Caco-2 (cell line): ENCODE data around the gene LAMC2. TPM values are rescaled to one million over a fixed set of nuclear protein-coding genes. Genes with fewer than 3 reads are reported as not detected.

Experiments
- BruUV-seq: library from RNA; stranded (reverse); fragments of 400-500 nt; replicated peaks from 2 replicates; lab custom pipeline; 2021; lab: Mats Ljungman, UMichigan
- CTCF ChIA-PET: fragments of 300-600 bp; sonication (Branson Sonifier 250); formaldehyde crosslinking; loops from one replicate; lab custom pipeline; 2022; ENCODE audit warnings: antibody characterized with exemption; lab: Charles Lee
- POLR2A ChIA-PET: fragments of 300-600 bp; sonication (Branson Sonifier 250); formaldehyde crosslinking; loops from one replicate; lab custom pipeline; 2022; ENCODE audit warnings: antibody characterized with exemption; lab: Charles Lee
- DNase-seq, 2 experiments: peaks; one replicate each; pipeline versions ENCODE4 v3.0.0 to v3.0.0-alpha.2; 2020 to 2022
- H3K27me3 ChIP-seq: replicated peaks from 2 replicates; pipeline ENCODE4 v1.6.0; 2011; ENCODE audit warnings: low read length; ENCODE audit not compliant: control insufficient read depth, insufficient read depth
- H3K36me3 ChIP-seq: 2 replicates; pipeline ENCODE4 v1.5.1; 2011; ENCODE audit warnings: low read length; ENCODE audit not compliant: control insufficient read depth, insufficient read depth
- H3K4me1 ChIP-seq: fragments of 250-450 bp; sonication (Bioruptor Pico); 2 replicates; pipeline ENCODE4 v1.5.1; 2020; ENCODE audit warnings: mild to moderate bottlenecking
- H3K4me3 ChIP-seq: 2 replicates; pipeline ENCODE4 v1.5.1; 2011; ENCODE audit warnings: low read depth, mild to moderate bottlenecking, control low read depth, low read length
- H3K9me3 ChIP-seq: fragments of 250-450 bp; sonication (Bioruptor Pico); 2 replicates; pipeline ENCODE4 v1.5.1; 2020; ENCODE audit warnings: mild to moderate bottlenecking, moderate library complexity
- H3K27ac Mint-ChIP-seq: one replicate; pipeline ENCODE4 v1.8.0; 2022; ENCODE audit warnings: mixed read lengths; ENCODE audit not compliant: unreplicated experiment
- H3K27me3 Mint-ChIP-seq: one replicate; pipeline ENCODE4 v1.8.0; 2022; ENCODE audit warnings: mixed read lengths; ENCODE audit not compliant: insufficient read depth, unreplicated experiment
- H3K36me3 Mint-ChIP-seq: one replicate; pipeline ENCODE4 v1.8.0; 2022; ENCODE audit warnings: mild to moderate bottlenecking, mixed read lengths; ENCODE audit not compliant: insufficient read depth, unreplicated experiment
- H3K4me1 Mint-ChIP-seq: one replicate; pipeline ENCODE4 v1.8.0; 2022; ENCODE audit warnings: low read depth, mixed read lengths; ENCODE audit not compliant: unreplicated experiment
- H3K4me3 Mint-ChIP-seq: one replicate; pipeline ENCODE4 v1.8.0; 2022; ENCODE audit warnings: mild to moderate bottlenecking, moderate library complexity, mixed read lengths; ENCODE audit not compliant: unreplicated experiment
- H3K9me3 Mint-ChIP-seq: one replicate; pipeline ENCODE4 v1.8.0; 2022; ENCODE audit warnings: mixed read lengths; ENCODE audit not compliant: unreplicated experiment
- CTCF ChIP-seq, 2 experiments: fragments of 200-600 bp in 1 of 2; IDR thresholded peaks; 1 replicate in 1 of 2; 2 replicates in 1 of 2; pipeline versions ENCODE4 v1.5.1 to v1.8.0; 2011 to 2022; ENCODE audit warnings: antibody characterized with exemption in 1 of 2, control low read depth in 1 of 2, inconsistent platforms in 1 of 2, low read depth in 1 of 2, low read length in 1 of 2, mild to moderate bottlenecking in 1 of 2, moderate library complexity in 1 of 2; ENCODE audit not compliant: insufficient read depth in 1 of 2, severe bottlenecking in 1 of 2, unreplicated experiment in 1 of 2
- intact Hi-C: fragments of 100-400 bp; cut with micrococcal nuclease; formaldehyde crosslinking; loops from one replicate; pipeline ENCODE4 v1.10.0; 2022; ENCODE audit not compliant: unreplicated experiment
- total RNA-seq: library from RNA; stranded (reverse); gene quantifications from 2 replicates; pipeline ENCODE4 v1.2.3, GENCODE V29; 2022

LAMC2 gene
- total RNA-seq, 1 experiment from 2014 or later: 34.9 TPM

- POLR2A ChIA-PET: no interaction called here
- intact Hi-C loops: no loop called here
- no peak for TF ChIP-seq CTCF (IDR thresholded peaks at IDR 0.05; ENCODE audit: insufficient read depth in 1 of 2, low read depth in 1 of 2, low read length in 1 of 2, severe bottlenecking in 1 of 2, unreplicated experiment in 1 of 2)
- H3K27me3 Mint-ChIP-seq: no peaks in the 10 kb centered on the region
- no peak for DNase-seq
- CTCF ChIA-PET: no interaction called here
- H3K4me3 Mint-ChIP-seq: no peak overlapping the region
- H3K27ac Mint-ChIP-seq: no peak overlapping the region
- Histone ChIP-seq H3K27me3 (no peaks in the 10 kb centered on the region), H3K4me3 (no peak overlapping the region), H3K4me1 (no peaks in the 10 kb centered on the region), H3K36me3 (no peaks in the 10 kb centered on the region), H3K9me3 (no peaks in the 10 kb centered on the region)
- BruUV-seq: no TSS peak
- H3K36me3 Mint-ChIP-seq: no peaks in the 10 kb centered on the region
- H3K4me1 Mint-ChIP-seq: peaks cover 11% of the 10 kb centered on the region
- no peaks in the 10 kb centered on the region for H3K9me3 Mint-ChIP-seq
These were observed 32.1 kb downstream of the LAMC2 start for GRCh38 chr1:183218027-183218618.

GRCh38 chr1:183218971-183219615 lies 33.0 kb downstream of the LAMC2 start:
- no TSS peak for BruUV-seq
- H3K4me3 Mint-ChIP-seq: no peak overlapping the region
- intact Hi-C loops: no loop called here
- Histone ChIP-seq H3K9me3 (no peaks in the 10 kb centered on the region), H3K4me3 (no peak overlapping the region), H3K27me3 (no peaks in the 10 kb centered on the region), H3K36me3 (no peaks in the 10 kb centered on the region), H3K4me1 (no peaks in the 10 kb centered on the region)
- no peak overlapping the region for H3K27ac Mint-ChIP-seq
- peaks cover 11% of the 10 kb centered on the region for H3K4me1 Mint-ChIP-seq
- TF ChIP-seq CTCF (IDR thresholded peaks at IDR 0.05; ENCODE audit: insufficient read depth in 1 of 2, low read depth in 1 of 2, low read length in 1 of 2, severe bottlenecking in 1 of 2, unreplicated experiment in 1 of 2): no peak
- H3K36me3 Mint-ChIP-seq: no peaks in the 10 kb centered on the region
- DNase-seq: no peak
- POLR2A ChIA-PET: no interaction called here
- CTCF ChIA-PET: interaction anchor here (0.6 kb wide), 1 partner anchor 16 kb away, joined by 5 read pairs; no protein-coding TSS in a partner anchor
- H3K27me3 Mint-ChIP-seq: no peaks in the 10 kb centered on the region
- no peaks in the 10 kb centered on the region for H3K9me3 Mint-ChIP-seq

- Histone ChIP-seq H3K4me1 (no peaks in the 10 kb centered on the region), H3K4me3 (no peak overlapping the region), H3K36me3 (no peaks in the 10 kb centered on the region), H3K9me3 (no peaks in the 10 kb centered on the region), H3K27me3 (no peaks in the 10 kb centered on the region)
- intact Hi-C loops: no loop called here
- Mint-ChIP-seq H3K9me3 (no peaks in the 10 kb centered on the region), H3K36me3 (no peaks in the 10 kb centered on the region), H3K27me3 (no peaks in the 10 kb centered on the region), H3K4me3 (no peak overlapping the region), H3K4me1 (peaks cover 11% of the 10 kb centered on the region), H3K27ac (no peak overlapping the region)
- CTCF ChIA-PET: interaction anchor here (0.6 kb wide), 1 partner anchor 17 kb away, joined by 5 read pairs; no protein-coding TSS in a partner anchor
- no TSS peak for BruUV-seq
- POLR2A ChIA-PET: no interaction called here
- DNase-seq: no peak
- TF ChIP-seq CTCF (IDR thresholded peaks at IDR 0.05; ENCODE audit: insufficient read depth in 1 of 2, low read depth in 1 of 2, low read length in 1 of 2, severe bottlenecking in 1 of 2, unreplicated experiment in 1 of 2): no peak
These were observed 33.5 kb downstream of the LAMC2 start for GRCh38 chr1:183219616-183220009.
